SU-DHL-6 (cell line): ENCODE measurements around the gene CACFD1.

ENCODE experiments used
- H2AFZ ChIP-seq: fragments of 200-600 bp; sonication (generic); 2 replicates; pipeline ENCODE4 v1.6.1; 2014; ENCODE audit warnings: low read depth, mild to moderate bottlenecking, moderate library complexity, mixed read lengths, antibody characterized with exemption, low read length; ENCODE audit not compliant: severe bottlenecking
- H3F3A ChIP-seq: fragments of 200-600 bp; shearing (Covaris generic); 2 replicates; pipeline ENCODE4 v1.6.0; 2016; ENCODE audit warnings: antibody characterized with exemption, mild to moderate bottlenecking; ENCODE audit not compliant: insufficient read depth
- H3K27ac ChIP-seq: fragments of 200-600 bp; sonication (generic); 2 replicates; pipeline ENCODE4 v1.5.1; 2016; ENCODE audit warnings: low read depth, mild to moderate bottlenecking, low read length, moderate library complexity, mixed read lengths
- H3K27me3 ChIP-seq: fragments of 200-600 bp; sonication (generic), shearing (Covaris generic); 2 replicates; pipeline ENCODE4 v1.6.0; 2014; ENCODE audit warnings: mild to moderate bottlenecking, low read length
- H3K36me3 ChIP-seq: fragments of 200-600 bp; sonication (generic); 2 replicates; pipeline ENCODE4 v1.6.1; 2014; ENCODE audit warnings: mild to moderate bottlenecking, low read length, mixed read lengths
- H3K4me2 ChIP-seq: fragments of 300-600, 200-600 bp; shearing (Covaris generic), sonication (generic); 2 replicates; pipeline ENCODE4 v1.6.0; 2014; ENCODE audit warnings: low read length, low read depth, mild to moderate bottlenecking; ENCODE audit not compliant: poor library complexity, severe bottlenecking
- H3K4me3 ChIP-seq: fragments of 200-600 bp; sonication (generic); 2 replicates; pipeline ENCODE4 v1.5.1; 2014; ENCODE audit warnings: antibody characterized with exemption, low read length, mild to moderate bottlenecking, mixed read lengths; ENCODE audit not compliant: insufficient read depth, poor library complexity, severe bottlenecking
- H3K79me2 ChIP-seq: fragments of 200-600 bp; sonication (generic); 2 replicates; pipeline ENCODE4 v1.6.1; 2014; ENCODE audit warnings: mild to moderate bottlenecking, low read length, moderate library complexity; ENCODE audit not compliant: insufficient read depth
- H3K9ac ChIP-seq: fragments of 200-600 bp; sonication (generic); 2 replicates; pipeline ENCODE4 v1.7.0; 2014; ENCODE audit warnings: mild to moderate bottlenecking, low read length
- H3K9me2 ChIP-seq: fragments of 200-600 bp; sonication (generic); replicated peaks from 2 replicates; pipeline ENCODE4 v1.6.1; 2014; ENCODE audit warnings: low read length; ENCODE audit not compliant: insufficient read depth
- H3K9me3 ChIP-seq: fragments of 200-600 bp; sonication (generic); 2 replicates; pipeline ENCODE4 v1.6.1; 2014; ENCODE audit warnings: low read length, mixed read lengths; ENCODE audit not compliant: insufficient read depth
- H4K20me1 ChIP-seq: fragments of 200-600 bp; sonication (generic); 2 replicates; pipeline ENCODE4 v1.6.1; 2014; ENCODE audit warnings: low read depth, mild to moderate bottlenecking, antibody characterized with exemption, low read length, moderate library complexity, mixed read lengths
- CTCF ChIP-seq: fragments of 200-600 bp; sonication (generic); IDR thresholded peaks from one replicate; pipeline ENCODE4 v1.5.1; 2017; ENCODE audit warnings: antibody characterized with exemption, mild to moderate bottlenecking, low read length, moderate library complexity; ENCODE audit not compliant: insufficient read depth, poor library complexity, severe bottlenecking
- EZH2phosphoT487 ChIP-seq: fragments of 200-600 bp; sonication (generic), shearing (Covaris generic); conservative IDR thresholded peaks from 2 replicates; pipeline ENCODE4 v1.6.1; 2018; ENCODE audit warnings: mild to moderate bottlenecking, antibody characterized with exemption, low read length, moderate library complexity, mixed read lengths

CACFD1 gene

DNA sequence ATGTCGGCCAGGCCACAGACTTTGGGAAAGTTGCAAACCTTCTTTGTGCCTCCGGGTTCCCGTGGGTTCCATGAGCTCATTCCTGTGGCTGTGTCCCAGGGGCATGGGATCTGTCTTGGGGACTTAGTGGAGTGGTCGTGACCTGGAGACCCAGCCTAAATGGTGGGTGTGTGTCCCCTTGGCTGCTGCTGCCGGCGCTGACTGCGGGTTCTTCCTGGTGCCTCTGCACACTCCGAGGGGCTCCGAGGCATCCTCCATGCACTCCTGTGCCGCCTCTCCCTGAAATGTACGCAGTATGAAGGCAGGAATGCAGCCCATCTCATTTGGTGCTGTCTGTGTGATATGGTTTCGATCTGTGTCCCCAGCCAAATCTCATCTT, 40.1 kb downstream of the CACFD1 start:
- Histone ChIP-seq H3F3A (no peaks in the 10 kb centered on the region), H3K27ac (no peak overlapping the region), H3K9me3 (peaks cover 11% of the 10 kb centered on the region; the same call in 1 of the 2 replicates), H3K4me2 (no peak overlapping the region), H3K79me2 (no peaks in the 10 kb centered on the region), H3K9ac (no peak overlapping the region), H3K27me3 (no peaks in the 10 kb centered on the region), H3K36me3 (no peaks in the 10 kb centered on the region), H4K20me1 (no peaks in the 10 kb centered on the region), H2AFZ (no peak overlapping the region), H3K9me2 (no peaks in the 10 kb centered on the region), H3K4me3 (no peak overlapping the region)
- no peak for TF ChIP-seq EZH2phosphoT487
- TF ChIP-seq CTCF = no peak

DNA sequence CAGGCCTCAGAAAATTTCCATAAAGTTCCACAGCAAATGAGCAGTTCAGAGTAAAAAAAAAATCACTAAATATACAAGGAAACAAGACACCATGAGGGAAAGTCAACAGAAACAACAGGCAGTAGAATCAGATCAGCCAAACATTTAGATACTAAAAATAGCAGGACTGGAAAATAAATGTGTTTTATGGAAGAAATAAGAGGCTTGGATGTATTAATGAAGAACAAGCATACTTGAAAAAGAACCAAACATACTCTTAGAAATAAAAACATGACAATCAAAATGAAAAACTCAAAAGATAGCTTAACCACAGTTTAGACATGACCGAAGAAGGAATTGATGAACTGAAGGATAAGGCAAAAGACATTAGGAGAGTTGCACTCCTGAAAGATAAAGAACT, 42.3 kb downstream of the CACFD1 start:
- no peaks in the 10 kb centered on the region for H3F3A ChIP-seq
- H3K9me3 ChIP-seq = peaks cover 11% of the 10 kb centered on the region; the same call in 1 of the 2 replicates
- H4K20me1 ChIP-seq = no peaks in the 10 kb centered on the region
- H3K27me3 ChIP-seq = no peaks in the 10 kb centered on the region
- H3K79me2 ChIP-seq = no peaks in the 10 kb centered on the region
- H3K4me2 ChIP-seq = no peak overlapping the region
- no peak overlapping the region for H3K4me3 ChIP-seq
- no peak overlapping the region for H3K27ac ChIP-seq
- TF ChIP-seq CTCF (no peak), EZH2phosphoT487 (no peak)
- H3K9me2 ChIP-seq = no peaks in the 10 kb centered on the region
- no peaks in the 10 kb centered on the region for H3K36me3 ChIP-seq
- no peak overlapping the region for H2AFZ ChIP-seq
- H3K9ac ChIP-seq = no peak overlapping the region

- Histone ChIP-seq H3K79me2 (no peaks in the 10 kb centered on the region), H4K20me1 (no peaks in the 10 kb centered on the region), H3K9me3 (peaks cover 11% of the 10 kb centered on the region; the same call in 1 of the 2 replicates), H3K9me2 (no peaks in the 10 kb centered on the region), H3K27me3 (no peaks in the 10 kb centered on the region), H2AFZ (no peak overlapping the region), H3K4me3 (no peak overlapping the region), H3K27ac (no peak overlapping the region), H3K9ac (no peak overlapping the region), H3K4me2 (no peak overlapping the region), H3F3A (no peaks in the 10 kb centered on the region), H3K36me3 (no peaks in the 10 kb centered on the region)
- no peak for TF ChIP-seq CTCF
- no peak for TF ChIP-seq EZH2phosphoT487
Measured at GRCh38 chr9:133505186-133505830, 45.5 kb downstream of the CACFD1 start.
